PC-9 (cell line): ENCODE results near the gene IL1RN.

Source experiments
- CTCF ChIP-seq: fragments of 200-600 bp; sonication (generic); conservative IDR thresholded peaks from 2 replicates; pipeline ENCODE4 v1.6.1; 2017; ENCODE audit warnings: mixed run types, antibody characterized with exemption, mild to moderate bottlenecking, moderate library complexity
- EZH2 ChIP-seq: fragments of 200-600 bp; sonication (generic); IDR thresholded peaks from 2 replicates; pipeline ENCODE4 v1.8.0; 2017; ENCODE audit warnings: antibody characterized with exemption, low read depth

GRCh38 chr2:113111823-113112287, 15.5 kb upstream of the IL1RN start:
- no peak for TF ChIP-seq CTCF
- no peak for TF ChIP-seq EZH2
